ENCODE measurements around the gene CYB5R3.

The CYB5R3 gene

DNA sequence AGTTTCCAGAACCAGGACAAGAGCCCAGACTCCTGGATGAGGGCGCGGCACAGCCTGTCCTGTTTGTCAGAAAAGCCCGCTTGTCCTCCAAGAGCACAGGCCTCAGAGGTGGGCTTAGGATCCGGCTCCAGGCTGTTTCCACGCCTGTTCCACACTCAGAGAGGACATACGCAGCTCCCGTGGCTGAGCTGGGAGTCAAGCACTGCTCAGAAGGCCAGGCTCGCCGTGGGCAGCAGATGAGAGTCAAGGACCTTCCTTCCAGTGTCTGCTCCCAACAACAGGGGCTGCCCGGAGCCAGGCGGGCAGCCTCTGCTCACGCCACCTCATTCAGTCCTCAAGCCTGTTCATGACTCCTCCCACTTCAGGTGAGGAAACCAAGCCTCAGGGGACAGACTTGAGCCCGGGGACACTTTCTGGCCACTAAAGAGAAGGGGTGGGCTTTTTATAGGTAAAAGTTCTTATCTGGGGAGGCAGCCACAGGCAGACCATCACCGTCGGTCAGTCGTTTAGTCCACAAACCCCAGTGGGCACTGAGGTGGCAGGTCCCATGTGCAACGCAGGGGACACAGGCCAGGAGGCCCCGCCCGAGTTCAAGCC, 3.8 kb downstream of the CYB5R3 start:
- DNase-seq (ENCODE audit: low spot score), result peak; percentile 45

GRCh38 chr22:42644422-42645340, 4.5 kb downstream of the CYB5R3 start:
- peak; percentile 20 for DNase-seq (ENCODE audit: low spot score)

- no peak for DNase-seq (ENCODE audit: low spot score)
Measured at GRCh38 chr22:42643634-42644421, 5.4 kb downstream of the CYB5R3 start.

DNA sequence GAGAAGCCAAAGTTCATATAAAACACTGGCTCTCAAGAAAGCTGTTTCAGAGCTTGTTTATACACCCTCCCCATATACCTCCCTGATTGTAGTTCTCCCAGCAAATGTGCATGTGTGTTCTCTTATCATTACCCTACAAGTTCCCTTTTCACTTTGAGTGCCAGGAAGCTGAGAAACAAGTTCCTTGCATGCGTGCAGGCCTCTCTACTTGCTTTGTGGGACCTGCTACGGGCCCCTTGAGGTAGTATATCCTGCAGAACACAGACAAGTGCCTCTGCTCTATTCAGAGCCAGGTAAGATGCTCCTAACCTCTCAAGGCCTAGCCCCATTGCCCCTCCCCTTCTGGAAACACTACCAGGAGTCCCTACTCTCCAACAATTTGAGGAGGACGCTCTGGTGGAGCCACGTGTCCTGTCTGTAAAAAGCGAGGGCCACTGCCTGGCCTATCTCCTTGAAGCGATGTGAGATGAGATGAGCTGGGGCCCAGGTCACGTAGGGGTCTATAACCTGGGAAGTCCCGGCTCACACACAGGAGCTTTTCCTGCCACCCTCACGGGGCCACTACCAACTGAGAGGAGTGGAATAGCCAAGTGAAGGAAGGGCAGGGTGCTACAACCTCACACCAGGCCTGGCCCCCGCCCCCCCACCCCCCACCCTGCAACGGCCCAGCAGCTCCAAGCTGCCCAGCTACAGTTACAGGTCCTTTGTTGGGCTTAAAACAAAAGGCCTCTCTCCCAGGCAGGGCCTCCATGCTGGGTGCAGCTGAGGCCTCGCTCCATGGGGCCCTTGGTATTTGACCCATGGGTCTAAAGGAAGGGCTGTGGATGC, 6.2 kb downstream of the CYB5R3 start:
- peak; percentile 35 for DNase-seq (ENCODE audit: low spot score)

- no peak for DNase-seq (ENCODE audit: low spot score)
Measured at GRCh38 chr22:42641801-42642413, 7.3 kb downstream of the CYB5R3 start.

GRCh38 chr22:42639541-42640241, 9.5 kb downstream of the CYB5R3 start:
- no peak for DNase-seq (ENCODE audit: low spot score)

DNA sequence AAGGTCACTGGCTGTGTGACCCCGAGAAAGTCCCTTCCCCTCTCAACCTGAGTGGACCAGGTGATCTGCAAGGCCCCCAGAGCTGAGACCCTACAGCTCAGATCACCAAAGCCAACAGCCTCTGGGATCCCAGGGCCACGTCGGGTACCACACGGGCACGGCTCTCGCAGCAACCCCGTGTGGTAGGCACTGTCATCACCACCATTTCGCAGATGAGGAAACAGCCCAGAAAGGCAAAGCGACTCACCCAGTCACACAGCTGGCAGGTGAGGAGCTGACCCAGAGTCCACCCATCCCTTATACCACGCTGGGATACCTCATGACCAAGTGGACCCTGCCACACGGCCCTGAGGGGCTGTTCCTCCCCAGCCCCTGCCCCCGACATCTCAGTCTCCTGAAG, 11.6 kb downstream of the CYB5R3 start:
- DNase-seq (ENCODE audit: low spot score), result no peak

GRCh38 chr22:42636506-42636905, 12.7 kb downstream of the CYB5R3 start:
- DNase-seq (ENCODE audit: low spot score), result no peak

DNA sequence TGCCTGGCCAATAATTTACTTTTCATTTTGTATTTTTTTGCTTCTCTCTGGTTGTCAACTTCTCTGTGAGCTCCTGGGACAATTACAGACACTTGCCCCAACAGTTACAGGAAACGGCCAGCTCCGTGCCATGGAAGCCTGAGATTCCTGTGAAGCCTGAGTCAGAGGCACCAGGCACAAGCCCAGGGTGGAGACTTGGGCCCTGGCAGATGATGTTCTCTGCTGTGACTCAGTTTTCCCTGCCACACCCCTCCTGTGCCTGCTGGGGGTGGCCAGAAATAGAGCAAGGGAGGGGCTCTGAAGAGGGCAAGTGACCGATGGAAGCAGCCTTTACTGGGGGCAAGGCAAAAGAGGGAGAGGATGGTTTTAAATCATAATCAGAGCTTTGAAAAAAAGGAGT, 13.7 kb downstream of the CYB5R3 start:
- DNase-seq (ENCODE audit: low spot score), result no peak

GRCh38 chr22:42633013-42633412, 16.2 kb downstream of the CYB5R3 start:
- no peak for DNase-seq (ENCODE audit: low spot score)

- no peak for DNase-seq (ENCODE audit: low spot score)
Measured at GRCh38 chr22:42632096-42632495, 17.1 kb downstream of the CYB5R3 start.

DNA sequence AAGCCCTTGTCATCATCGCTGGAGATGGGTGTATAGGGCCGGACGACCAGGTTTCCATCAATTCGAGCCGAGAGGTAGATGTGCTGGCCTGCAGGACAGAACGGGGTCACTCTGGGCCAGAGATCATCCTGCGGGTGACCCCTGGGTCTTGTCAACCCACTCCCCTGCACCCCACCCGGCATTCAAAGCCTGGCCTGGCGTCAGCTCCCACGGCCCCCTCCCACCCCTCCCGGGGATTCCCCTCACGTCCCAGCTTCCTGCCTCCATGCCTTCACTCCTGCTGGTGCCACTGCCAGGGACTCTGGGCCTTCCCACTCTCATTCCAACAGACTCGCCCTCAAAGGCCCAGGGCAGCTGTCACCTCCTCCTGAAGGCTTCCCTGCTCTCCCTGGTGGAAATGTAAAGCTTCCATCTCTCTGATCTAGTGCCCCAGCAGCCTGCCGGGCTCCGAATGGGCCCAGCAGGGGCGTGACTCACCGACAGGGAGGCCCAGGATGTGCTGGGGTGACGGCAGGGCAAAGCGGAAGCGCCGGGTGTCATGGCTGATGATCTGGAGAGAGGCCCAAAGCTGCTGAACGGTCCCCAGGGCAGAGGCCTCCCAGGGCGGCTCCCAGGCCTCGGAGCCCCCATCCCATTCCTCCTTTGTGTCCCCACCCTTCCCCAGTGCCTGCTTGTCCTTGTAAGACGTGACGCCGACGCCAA, 18.1 kb downstream of the CYB5R3 start:
- no peak for DNase-seq (ENCODE audit: low spot score)

- DNase-seq (ENCODE audit: low spot score), result no peak
Measured at GRCh38 chr22:42630211-42630610, 19.0 kb downstream of the CYB5R3 start.

DNA sequence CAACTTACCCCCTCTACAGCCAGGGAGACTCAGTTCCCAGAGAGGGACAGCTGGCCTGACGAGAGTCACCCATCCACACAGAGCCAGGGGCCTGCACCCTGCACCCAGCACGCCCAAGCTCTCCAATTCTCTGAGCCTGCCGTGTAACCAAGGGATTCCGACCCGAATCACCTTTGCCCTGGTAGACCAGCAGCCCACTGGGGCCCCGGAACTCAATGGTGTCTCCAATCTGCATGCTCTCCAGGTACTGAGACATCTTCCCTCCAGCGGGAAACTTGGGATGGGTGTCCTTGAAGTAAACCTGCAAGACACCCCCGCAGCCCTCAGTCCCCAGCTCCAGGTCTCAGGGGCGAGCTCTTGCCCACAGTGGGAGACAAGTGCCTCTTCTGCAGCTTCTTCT, 21.2 kb downstream of the CYB5R3 start:
- DNase-seq (ENCODE audit: low spot score), result no peak

- DNase-seq (ENCODE audit: low spot score), result no peak
Measured at GRCh38 chr22:42626951-42627625, 22.1 kb downstream of the CYB5R3 start.

DNA sequence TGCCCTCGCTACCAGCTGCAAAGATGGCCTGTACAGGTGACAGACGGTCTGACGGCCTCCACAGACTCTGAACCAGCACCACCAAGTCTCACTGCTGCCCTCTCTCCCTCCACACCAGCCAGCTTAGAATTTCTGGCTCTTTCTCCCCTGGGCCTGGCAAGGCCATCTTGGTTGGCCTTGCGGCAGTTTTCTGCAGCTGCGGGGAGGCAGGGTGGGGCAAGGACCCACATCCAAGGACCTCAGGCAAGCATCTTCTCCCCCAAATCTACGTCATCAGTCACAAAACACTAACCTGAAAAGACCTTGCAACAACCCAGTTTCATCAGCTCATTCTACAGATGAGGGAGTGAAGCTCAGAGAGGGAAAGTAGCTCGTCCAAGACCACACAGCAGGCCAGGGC, 22.8 kb downstream of the CYB5R3 start:
- DNase-seq (ENCODE audit: low spot score), result no peak

- no peak for DNase-seq (ENCODE audit: low spot score)
Measured at GRCh38 chr22:42625416-42625815, 23.8 kb downstream of the CYB5R3 start.

GRCh38 chr22:42624551-42625106, 24.6 kb downstream of the CYB5R3 start:
- DNase-seq (ENCODE audit: low spot score), result no peak

DNA sequence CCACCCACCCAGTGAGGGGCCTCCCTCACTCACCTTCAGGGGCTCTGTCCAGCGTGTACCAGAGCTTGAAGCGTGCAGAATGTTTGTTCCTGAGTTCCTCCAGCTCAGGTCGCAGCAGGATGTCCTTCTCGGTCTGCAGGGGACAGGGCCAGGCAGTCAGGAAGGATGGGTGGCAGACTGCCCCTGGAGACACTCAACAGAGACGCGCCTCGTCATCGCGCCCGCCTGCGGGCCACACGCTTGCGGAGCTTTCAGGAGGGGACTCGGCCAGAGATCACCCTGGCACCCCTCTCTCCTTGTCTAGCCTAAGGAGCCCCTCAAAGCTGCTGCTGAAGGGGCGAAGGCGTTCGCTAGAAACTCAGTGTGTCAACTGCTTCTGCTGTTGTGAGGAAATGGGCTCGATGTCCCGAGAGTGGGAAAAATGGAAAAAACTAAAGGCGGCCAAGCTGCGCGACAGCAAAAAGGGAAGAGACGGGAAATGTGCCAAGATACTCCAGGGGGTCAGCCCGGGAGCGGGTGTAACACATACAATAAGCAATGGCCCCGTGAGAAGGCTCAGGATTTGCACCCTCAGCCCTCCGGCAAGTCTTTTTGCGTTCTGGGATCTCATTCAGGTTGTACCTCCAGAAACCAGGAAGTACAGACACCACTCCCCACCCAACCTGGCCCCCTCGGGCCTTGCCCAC, 25.3 kb downstream of the CYB5R3 start:
- no peak for DNase-seq (ENCODE audit: low spot score)
